GM13977 (cell line): Measurements from ENCODE around the gene SASH3.

Experiments
- DNase-seq: peaks from one replicate; pipeline ENCODE4 v3.0.0; 2012; ENCODE audit warnings: low spot score
- in situ Hi-C: fragments of 300-500 bp; cut with MboI; formaldehyde crosslinking; loops from one replicate; pipeline ENCODE4 v1.12.0; 2022; ENCODE audit warnings: low sequenced_read_pairs, low pct_unique_long_range_greater_than_20kb, mixed read lengths, inconsistent platforms; ENCODE audit not compliant: unreplicated experiment
- TF ChIP-seq, protein P1 (sequence below): IDR thresholded peaks from 2 replicates; pipeline ENCODE4 v1.5.1; 2012; ENCODE audit warnings: mild to moderate bottlenecking, control low read depth; ENCODE audit not compliant: insufficient read depth; ENCODE audit errors: extremely low read depth, missing control alignments

The SASH3 gene

DNA sequence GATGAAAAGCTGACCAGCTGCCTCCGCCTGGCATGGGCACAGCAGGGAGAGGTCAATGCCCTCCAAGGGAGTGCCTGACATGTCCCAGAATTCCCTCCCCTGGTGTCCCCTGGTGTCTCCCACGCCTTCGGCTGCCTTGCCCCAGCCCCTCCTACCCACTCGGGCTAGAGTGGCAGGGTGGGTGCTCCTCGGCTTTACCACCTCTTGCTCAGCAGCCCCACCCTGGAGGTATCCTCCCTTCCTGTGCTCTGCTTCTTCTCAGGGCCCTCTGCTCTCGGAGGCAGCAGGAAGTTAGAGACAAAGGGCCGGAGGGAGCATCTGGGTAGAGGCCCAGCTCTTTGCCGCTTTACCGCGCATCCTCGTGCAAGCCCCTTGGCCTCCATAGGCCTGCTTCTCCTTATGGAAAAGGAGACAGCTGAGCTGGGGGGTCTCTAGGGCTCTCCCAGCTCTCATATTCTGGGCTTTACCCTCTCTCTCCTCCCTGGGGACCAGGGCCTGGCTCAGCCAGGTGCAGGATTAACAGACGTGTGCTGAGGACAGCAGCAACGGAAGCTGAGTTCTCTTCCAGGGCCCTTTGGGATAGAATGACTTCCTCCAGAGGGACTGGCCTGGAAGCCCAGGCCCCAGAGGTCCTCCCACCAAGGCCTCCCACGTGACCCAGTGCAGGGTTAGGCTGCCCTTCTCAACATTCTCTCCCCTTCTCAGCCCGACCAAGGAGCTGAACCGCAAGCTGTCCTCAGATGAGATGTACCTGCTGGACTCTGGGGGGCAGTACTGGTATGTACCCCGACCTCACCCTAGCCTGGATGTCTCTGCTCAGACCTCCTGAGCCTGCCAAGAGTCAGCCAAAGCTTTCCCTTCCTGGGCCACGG lies 23.7 kb upstream of the SASH3 start:
- DNase-seq: no peak
- TF ChIP-seq, protein P1, sequence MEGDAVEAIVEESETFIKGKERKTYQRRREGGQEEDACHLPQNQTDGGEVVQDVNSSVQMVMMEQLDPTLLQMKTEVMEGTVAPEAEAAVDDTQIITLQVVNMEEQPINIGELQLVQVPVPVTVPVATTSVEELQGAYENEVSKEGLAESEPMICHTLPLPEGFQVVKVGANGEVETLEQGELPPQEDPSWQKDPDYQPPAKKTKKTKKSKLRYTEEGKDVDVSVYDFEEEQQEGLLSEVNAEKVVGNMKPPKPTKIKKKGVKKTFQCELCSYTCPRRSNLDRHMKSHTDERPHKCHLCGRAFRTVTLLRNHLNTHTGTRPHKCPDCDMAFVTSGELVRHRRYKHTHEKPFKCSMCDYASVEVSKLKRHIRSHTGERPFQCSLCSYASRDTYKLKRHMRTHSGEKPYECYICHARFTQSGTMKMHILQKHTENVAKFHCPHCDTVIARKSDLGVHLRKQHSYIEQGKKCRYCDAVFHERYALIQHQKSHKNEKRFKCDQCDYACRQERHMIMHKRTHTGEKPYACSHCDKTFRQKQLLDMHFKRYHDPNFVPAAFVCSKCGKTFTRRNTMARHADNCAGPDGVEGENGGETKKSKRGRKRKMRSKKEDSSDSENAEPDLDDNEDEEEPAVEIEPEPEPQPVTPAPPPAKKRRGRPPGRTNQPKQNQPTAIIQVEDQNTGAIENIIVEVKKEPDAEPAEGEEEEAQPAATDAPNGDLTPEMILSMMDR: peak; percentile 35
- in situ Hi-C loops: no loop called here

DNA sequence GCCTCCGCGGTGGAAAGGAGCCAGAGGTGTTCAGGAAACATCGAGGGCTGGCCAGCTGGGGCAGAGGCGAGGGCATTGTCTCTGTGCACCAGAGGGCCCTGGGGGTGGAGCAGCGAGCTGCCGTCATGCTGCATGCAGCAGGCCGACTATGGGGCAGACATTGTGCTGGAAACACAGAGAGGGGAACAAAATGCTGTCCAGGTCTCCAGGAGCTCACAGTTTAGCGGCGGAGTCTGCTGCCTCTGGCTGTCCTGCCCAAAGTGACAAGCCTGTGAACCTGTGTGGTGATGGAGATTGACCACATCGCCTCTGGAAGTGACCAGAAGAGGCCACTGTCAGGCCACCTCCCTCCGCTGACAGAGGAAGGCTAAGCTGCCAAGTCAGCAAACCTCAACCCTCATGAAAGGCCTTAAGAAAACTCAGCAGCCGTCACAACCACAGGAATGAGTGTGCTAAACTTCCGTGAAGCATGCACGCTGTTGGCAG lies 20.1 kb upstream of the SASH3 start:
- TF ChIP-seq, protein P1: no peak
- in situ Hi-C loops: no loop called here
- DNase-seq: no peak

DNA sequence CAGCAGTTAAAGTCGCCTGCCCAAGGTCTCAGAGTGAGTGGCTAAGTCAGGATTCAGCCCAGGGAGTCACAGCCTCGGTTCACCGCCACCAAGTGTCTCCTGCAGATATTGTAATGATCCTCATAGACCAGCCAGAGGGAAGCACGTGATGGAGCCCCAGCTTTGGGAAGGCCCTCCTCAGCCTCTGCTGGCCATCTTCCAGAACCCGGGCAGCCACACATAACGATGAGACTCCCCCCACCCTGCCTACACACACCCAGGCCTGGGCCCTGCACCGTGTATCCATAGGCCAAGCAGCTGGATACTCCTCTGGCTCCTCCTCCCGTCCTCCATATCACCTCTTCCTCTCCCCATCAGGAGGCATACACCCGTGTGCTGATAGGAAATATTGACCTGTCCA lies 19.6 kb upstream of the SASH3 start:
- TF ChIP-seq, protein P1: no peak
- in situ Hi-C loops: no loop called here
- no peak for DNase-seq

DNA sequence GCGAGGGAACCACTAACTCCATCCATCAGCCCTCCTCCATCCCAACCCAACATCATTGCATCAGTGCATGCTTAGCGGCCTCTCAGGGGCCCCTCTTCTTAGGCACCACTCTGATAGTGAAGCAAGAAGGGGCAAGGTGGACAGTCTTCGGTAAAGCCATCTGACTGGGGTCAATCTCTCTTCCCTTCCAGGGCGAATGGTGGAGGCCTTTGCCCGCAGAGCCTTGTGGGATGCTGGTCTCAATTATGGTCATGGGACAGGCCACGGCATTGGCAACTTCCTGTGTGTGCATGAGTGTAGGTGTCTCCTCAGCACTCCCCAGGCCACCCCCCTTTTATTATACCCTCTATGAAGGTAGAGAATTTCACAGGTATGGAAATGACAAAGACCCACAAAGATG lies 18.8 kb upstream of the SASH3 start:
- TF ChIP-seq, protein P1: no peak
- in situ Hi-C loops: no loop called here
- DNase-seq: no peak

DNA sequence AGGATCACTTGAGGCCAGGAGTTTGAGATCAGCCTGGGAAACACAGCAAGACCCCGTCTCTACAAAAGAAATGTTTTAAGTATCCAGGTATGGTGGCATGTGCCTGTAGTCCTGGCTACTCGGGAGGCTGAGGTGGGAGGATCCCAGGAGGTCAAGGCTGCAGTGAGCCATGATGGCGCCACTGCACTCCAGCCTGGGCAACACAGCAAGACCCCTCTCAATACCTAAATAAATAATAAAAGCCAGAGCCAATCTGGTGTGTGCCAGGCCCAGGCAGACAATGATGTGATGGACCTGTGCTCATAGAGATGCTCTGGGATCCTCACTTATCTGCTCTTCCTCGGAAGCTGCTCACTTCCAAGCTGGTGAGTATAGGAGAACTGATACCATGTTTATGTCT lies 18.2 kb upstream of the SASH3 start:
- TF ChIP-seq, protein P1: no peak
- in situ Hi-C loops: no loop called here
- no peak for DNase-seq

DNA sequence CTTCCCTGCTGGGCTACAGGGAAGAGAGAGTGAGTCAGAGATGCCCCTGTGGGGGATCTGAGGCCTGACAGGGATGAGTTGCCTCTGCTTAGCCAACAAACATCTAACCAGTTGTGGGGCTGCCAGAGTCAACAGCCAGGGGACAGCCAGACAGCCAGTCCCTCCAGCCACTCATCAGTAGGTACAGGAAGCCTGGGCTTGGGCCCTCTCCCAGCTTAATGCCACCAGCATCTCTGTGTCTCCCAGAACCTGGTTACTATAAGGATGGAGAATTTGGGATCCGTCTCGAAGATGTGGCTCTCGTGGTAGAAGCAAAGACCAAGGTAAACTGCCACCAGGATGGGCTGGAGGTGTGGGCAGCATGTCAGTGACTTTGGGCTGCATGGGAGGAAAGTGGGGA lies 17.3 kb upstream of the SASH3 start:
- in situ Hi-C loops: no loop called here
- DNase-seq: no peak
- TF ChIP-seq, protein P1: no peak
